ENCODE measurements around the gene RHOC.

DNA sequence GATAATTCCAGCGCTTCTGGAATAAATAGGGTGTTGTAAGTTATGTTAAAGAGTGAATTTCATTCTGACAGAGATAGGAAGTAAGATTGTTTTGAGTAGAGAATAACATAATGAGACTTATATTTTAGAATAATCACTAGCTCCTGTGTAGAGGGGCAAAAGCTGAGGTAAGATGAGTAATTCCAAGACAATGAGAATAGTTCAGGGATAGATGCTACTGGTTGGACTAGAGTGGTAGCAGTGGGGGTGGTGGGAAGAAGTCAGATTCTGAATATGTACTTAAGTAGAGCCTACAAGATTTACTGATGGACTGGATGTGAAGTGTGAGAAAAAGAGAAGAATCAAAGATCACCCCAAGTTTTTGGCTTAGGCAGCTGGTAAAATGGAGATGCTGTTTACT, 55.7 kb downstream of the RHOC start:
- no peak for TF ChIP-seq CTCF (conservative IDR thresholded peaks at IDR 0.05; ENCODE audit: low read depth in 2 of 2)
- TF ChIP-seq CREB1 (CRISPR knock-in tag; IDR thresholded peaks at IDR 0.05; ENCODE audit: low read depth): no peak
- no peak for TF ChIP-seq REST (IDR thresholded peaks at IDR 0.05; ENCODE audit: unreplicated experiment)
- TF ChIP-seq EZH2 (IDR thresholded peaks at IDR 0.05; ENCODE audit: low read depth, unreplicated experiment): no peak
- TF ChIP-seq POLR2AphosphoS5 (IDR thresholded peaks at IDR 0.05; ENCODE audit: low read depth): no peak
- no peak for TF ChIP-seq NANOG (IDR thresholded peaks at IDR 0.05; ENCODE audit: borderline replicate concordance)
- TF ChIP-seq EZH2phosphoT487 (IDR thresholded peaks at IDR 0.05; ENCODE audit: unreplicated experiment): no peak

Measured in GM23338 (cell line).